HepG2 (cell line): Measurements from ENCODE around the gene FAM180A. TPM values are rescaled to one million over a fixed set of nuclear protein-coding genes. Genes with fewer than 3 reads are reported as not detected.

ENCODE experiments used
- ELK4 ChIP-seq: sonication (generic); formaldehyde crosslinking; IDR thresholded peaks from 2 replicates; pipeline ENCODE4 v1.9.0; 2021; ENCODE audit warnings: missing genetic modification reagents, borderline replicate concordance
- HDAC6 ChIP-seq: fragments of 200-600 bp; sonication (generic); IDR thresholded peaks from 2 replicates; pipeline ENCODE4 v1.7.0; 2017; ENCODE audit warnings: mild to moderate bottlenecking, antibody characterized with exemption, low read length, low read depth
- KIAA2018 ChIP-seq: sonication (generic); formaldehyde crosslinking; IDR thresholded peaks from 2 replicates; pipeline ENCODE4 v1.5.0; 2020; ENCODE audit warnings: mild to moderate bottlenecking, missing genetic modification reagents, borderline replicate concordance
- MEF2D ChIP-seq: sonication (generic); formaldehyde crosslinking; IDR thresholded peaks from 2 replicates; pipeline ENCODE4 v1.5.1; 2020; ENCODE audit warnings: mild to moderate bottlenecking, missing genetic modification reagents
- MTF1 ChIP-seq: sonication (generic); formaldehyde crosslinking; IDR thresholded peaks from 2 replicates; pipeline ENCODE4 v1.5.0; 2020; ENCODE audit warnings: missing genetic modification reagents
- PPARG ChIP-seq: conservative IDR thresholded peaks from 2 replicates; pipeline ENCODE4 v1.6.1; 2016; ENCODE audit warnings: missing biosample characterization, missing genetic modification reagents
- PRPF4 ChIP-seq: fragments of 200-400 bp; formaldehyde crosslinking; IDR thresholded peaks from 2 replicates; pipeline ENCODE4 v1.6.1; 2016; ENCODE audit warnings: low read length, low read depth; ENCODE audit not compliant: poor library complexity, severe bottlenecking
- SALL2 ChIP-seq: sonication (generic); formaldehyde crosslinking; IDR thresholded peaks from 2 replicates; pipeline ENCODE4 v1.8.1; 2023; ENCODE audit warnings: mild to moderate bottlenecking, missing genetic modification reagents, inconsistent platforms
- ZNF432 ChIP-seq: sonication (generic); formaldehyde crosslinking; IDR thresholded peaks from 2 replicates; pipeline ENCODE4 v1.5.0; 2020; ENCODE audit warnings: missing genetic modification reagents, mild to moderate bottlenecking, borderline replicate concordance
- polyA plus RNA-seq, 8 experiments: library from polyadenylated mRNA; depleted of rRNA in 3 of 8; stranded (reverse) in 7 of 8; unstranded in 1 of 8; fragments of >200 nt; fragmentation: Illumina TruSeq in 4 of 8; extraction: Trizol in 4 of 8; gene quantifications; 2 replicates each; pipeline versions ENCODE4 v1.2.1 to v1.2.3, GENCODE V29; 2011 to 2016; ENCODE audit warnings: low read depth in 4 of 8, missing spikeins in 1 of 8, mixed read lengths in 1 of 8; ENCODE audit not compliant: insufficient read depth in 1 of 8
- total RNA-seq, 5 experiments: library from RNA; depleted of rRNA; stranded (reverse); fragments of >200 nt; fragmentation: Illumina TruSeq; extraction: Trizol; gene quantifications; 2 replicates each; pipeline ENCODE4 v1.2.3, GENCODE V29; 2016; ENCODE audit warnings: low read depth in 1 of 5

FAM180A gene
- total and polyA plus RNA-seq, 2 of the 13 experiments (the other 11 are each of a cell fraction or from before 2014, with no cell fraction given): not detected

- no peak for TF ChIP-seq PRPF4
- no peak for TF ChIP-seq ELK4 (CRISPR knock-in tag)
- no peak for TF ChIP-seq KIAA2018
- TF ChIP-seq MEF2D: no peak
- TF ChIP-seq ZNF432 (CRISPR knock-in tag): no peak
- no peak for TF ChIP-seq SALL2 (CRISPR knock-in tag)
- no peak for TF ChIP-seq MTF1 (CRISPR knock-in tag)
- TF ChIP-seq HDAC6: no peak
- TF ChIP-seq PPARG (CRISPR knock-in tag): no peak
Measured at GRCh38 chr7:135684699-135685098, 63.9 kb downstream of the FAM180A start (continued).
